Uterus (tissue), 2 donors: ENCODE measurements around the gene KRTAP10-10.

Experiments used
- POLR2A ChIP-seq, 2 donors: fragments of 450-650 bp; IDR thresholded peaks; one replicate each; pipeline ENCODE4 v1.6.1; 2016; ENCODE audit warnings: antibody characterized with exemption in 2 of 2, mild to moderate bottlenecking in 1 of 2, moderate library complexity in 1 of 2
- TF ChIP-seq, protein P1 (sequence below), 4 experiments: fragments of 200-600 bp in 2 of 4; fragments of 450-650 bp in 2 of 4; sonication (generic) in 2 of 4; IDR thresholded peaks; one replicate each; pipeline ENCODE4 v1.5.1; 2016 to 2019; ENCODE audit warnings: antibody characterized with exemption in 4 of 4, mild to moderate bottlenecking in 2 of 4, moderate library complexity in 1 of 4

DNA sequence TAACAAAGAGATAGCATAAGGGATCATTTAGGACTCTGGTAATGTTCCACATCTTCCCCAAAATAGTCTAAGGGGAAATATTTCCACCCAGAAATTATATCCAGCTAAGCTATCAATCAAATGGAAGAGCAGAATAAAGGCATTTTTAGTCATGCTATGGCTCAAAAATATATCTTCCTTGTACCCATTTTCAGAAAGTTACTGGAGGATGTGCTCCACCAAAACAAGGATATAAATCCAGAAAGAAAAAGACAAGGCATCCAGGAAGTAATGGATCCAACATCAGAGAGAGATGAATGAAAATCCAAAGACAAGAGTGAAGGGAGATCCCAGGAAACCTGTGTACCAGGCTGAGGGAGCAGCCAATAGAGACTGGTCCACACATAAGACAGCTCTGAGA, 28.0 kb upstream of the KRTAP10-10 start:
- TF ChIP-seq, protein P1, sequence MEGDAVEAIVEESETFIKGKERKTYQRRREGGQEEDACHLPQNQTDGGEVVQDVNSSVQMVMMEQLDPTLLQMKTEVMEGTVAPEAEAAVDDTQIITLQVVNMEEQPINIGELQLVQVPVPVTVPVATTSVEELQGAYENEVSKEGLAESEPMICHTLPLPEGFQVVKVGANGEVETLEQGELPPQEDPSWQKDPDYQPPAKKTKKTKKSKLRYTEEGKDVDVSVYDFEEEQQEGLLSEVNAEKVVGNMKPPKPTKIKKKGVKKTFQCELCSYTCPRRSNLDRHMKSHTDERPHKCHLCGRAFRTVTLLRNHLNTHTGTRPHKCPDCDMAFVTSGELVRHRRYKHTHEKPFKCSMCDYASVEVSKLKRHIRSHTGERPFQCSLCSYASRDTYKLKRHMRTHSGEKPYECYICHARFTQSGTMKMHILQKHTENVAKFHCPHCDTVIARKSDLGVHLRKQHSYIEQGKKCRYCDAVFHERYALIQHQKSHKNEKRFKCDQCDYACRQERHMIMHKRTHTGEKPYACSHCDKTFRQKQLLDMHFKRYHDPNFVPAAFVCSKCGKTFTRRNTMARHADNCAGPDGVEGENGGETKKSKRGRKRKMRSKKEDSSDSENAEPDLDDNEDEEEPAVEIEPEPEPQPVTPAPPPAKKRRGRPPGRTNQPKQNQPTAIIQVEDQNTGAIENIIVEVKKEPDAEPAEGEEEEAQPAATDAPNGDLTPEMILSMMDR (IDR thresholded peaks at IDR 0.05), result no peak
- TF ChIP-seq POLR2A (IDR thresholded peaks at IDR 0.05), result no peak
